ENCODE results near the gene OOSP4B.
"Not testable (repeated sequence)": the region's sequence is repeated elsewhere in the genome, so short reads cannot be mapped to it uniquely, and the experiment has no call there.

Gene OOSP4B

GRCh38 chr11:60064111-60064510 is 47.1 kb downstream of the OOSP4B start:
- DNase-seq: no peak

GRCh38 chr11:60065801-60066200 is 48.8 kb downstream of the OOSP4B start:
- DNase-seq: no peak

GRCh38 chr11:60069450-60069849 is 52.5 kb downstream of the OOSP4B start:
- no peak for DNase-seq

GRCh38 chr11:60071644-60072043 is 54.7 kb downstream of the OOSP4B start:
- DNase-seq: not testable (repeated sequence)

GRCh38 chr11:60077216-60077817 is 60.3 kb downstream of the OOSP4B start:
- no peak for DNase-seq

- DNase-seq: no peak
Observed at GRCh38 chr11:60077981-60078380, 61.0 kb downstream of the OOSP4B start.

GRCh38 chr11:60078745-60079144 is 61.8 kb downstream of the OOSP4B start:
- DNase-seq: no peak

- DNase-seq: no peak
Observed at GRCh38 chr11:60080535-60080934, 63.6 kb downstream of the OOSP4B start.
